T-helper 1 cell treated with Interleukin-12 subunit alpha and Interleukin-12 subunit beta and Interleukin-4 antibody, amounts not matched to agents 30 ng/mL and 1 ng/mL, for 36 hours (primary cell): ENCODE results near the gene GFPT2. TPM values are rescaled to one million over a fixed set of nuclear protein-coding genes. Genes with fewer than 3 reads are reported as not detected.

Experiments used
- intact Hi-C: fragments of 100-400 bp; cut with micrococcal nuclease; formaldehyde crosslinking; loops from one replicate; pipeline ENCODE4 v1.15.1; 2024
- total RNA-seq: library from RNA; stranded (reverse); gene quantifications from 2 replicates; pipeline ENCODE4 v1.2.3, GENCODE V29; 2022

The GFPT2 gene
- total RNA-seq, 1 donor from 2014 or later = not detected

- intact Hi-C loops = no loop called here
Measured at GRCh38 chr5:180334751-180335613, 18.2 kb downstream of the GFPT2 start.

DNA sequence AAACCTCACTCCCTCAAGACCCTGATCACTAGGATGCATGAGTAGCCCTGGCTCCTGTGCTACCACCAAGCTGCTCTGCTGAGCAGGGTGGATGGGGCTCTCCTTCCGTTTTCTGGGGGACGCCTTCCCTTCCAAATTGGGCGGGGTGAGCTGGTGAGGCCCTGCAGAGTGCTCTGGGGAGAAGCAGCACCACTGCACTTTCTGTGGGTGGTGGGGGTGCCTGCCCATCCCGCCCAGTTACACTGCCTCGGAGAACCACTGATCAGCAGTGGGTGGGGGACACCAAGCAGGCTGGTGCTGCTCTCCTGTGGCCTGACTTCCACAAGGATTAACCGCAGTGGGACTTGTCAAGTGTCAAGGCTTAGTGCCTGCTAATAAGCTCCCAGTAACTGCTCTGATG, 19.0 kb downstream of the GFPT2 start:
- intact Hi-C loops = no loop called here

GRCh38 chr5:180333661-180334060, 19.5 kb downstream of the GFPT2 start:
- intact Hi-C loops = no loop called here

GRCh38 chr5:180332861-180333260, 20.3 kb downstream of the GFPT2 start:
- intact Hi-C loops = no loop called here

- intact Hi-C loops = no loop called here
Measured at GRCh38 chr5:180332051-180332517, 21.1 kb downstream of the GFPT2 start.

- intact Hi-C loops = no loop called here
Measured at GRCh38 chr5:180331647-180331950, 21.5 kb downstream of the GFPT2 start.

DNA sequence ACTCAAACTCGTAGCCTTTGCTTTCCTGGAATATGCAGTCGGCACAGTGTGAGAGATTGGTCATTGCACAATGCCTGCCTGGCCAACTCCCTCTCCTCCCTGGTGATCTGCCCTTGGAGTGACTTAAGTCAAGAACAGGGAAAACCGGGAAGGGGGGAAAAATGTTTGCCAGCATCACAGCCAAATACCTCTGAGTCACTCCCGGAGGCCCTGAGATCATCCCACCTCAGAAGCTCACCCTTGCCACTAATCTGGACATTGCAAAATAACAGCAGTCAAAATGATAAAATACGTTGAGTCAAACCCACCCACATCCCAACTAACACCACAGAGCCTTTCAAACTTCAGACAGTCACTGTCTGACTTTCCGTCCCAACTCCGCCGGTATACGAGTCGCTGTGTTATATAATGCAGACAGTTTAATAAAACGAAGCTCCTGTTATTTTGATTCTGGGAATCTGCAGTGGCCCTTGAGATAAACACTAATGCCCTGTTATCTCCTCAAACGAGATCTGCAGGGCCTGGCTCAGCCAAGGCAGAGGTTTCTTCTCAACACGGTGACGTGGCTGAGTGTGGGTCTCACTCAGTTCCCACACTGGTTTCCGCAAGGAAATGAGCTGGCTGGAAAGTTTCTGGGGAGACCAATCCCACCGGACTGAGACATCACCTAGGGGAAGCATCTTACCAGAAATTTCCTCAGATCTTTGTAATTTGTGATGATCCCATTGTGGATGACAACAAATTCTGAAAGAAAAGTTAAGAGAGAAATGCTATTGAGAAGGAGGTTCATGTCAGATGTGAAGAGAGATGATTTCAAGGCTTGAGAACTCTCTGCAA, 22.1 kb downstream of the GFPT2 start:
- intact Hi-C loops = no loop called here

GRCh38 chr5:180330270-180330648, 22.9 kb downstream of the GFPT2 start:
- intact Hi-C loops = no loop called here

- intact Hi-C loops = no loop called here
Measured at GRCh38 chr5:180329606-180330269, 23.4 kb downstream of the GFPT2 start.

DNA sequence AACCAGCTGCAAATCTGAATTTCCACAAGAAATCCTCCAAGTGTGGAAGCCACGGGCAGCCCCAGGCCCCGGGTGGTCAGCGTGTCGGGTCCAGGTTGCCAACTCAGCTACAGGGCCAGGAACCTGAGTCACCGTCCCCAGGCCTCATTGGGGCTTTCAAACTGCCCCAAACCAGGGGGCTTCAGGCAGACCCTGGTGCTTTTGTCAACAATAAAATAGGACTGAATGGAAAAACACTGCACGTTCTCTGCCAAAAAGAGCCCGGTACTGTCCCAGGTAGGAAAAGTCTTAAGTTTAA, 24.0 kb downstream of the GFPT2 start:
- intact Hi-C loops = no loop called here

GRCh38 chr5:180328296-180329137, 24.6 kb downstream of the GFPT2 start:
- intact Hi-C loops = loop anchor here (1.0 kb wide), 2 partner anchors 25 to 35 kb away; partner anchors contain the start of gene GFPT2

- intact Hi-C loops = no loop called here
Measured at GRCh38 chr5:180326989-180327565, 26.1 kb downstream of the GFPT2 start.

GRCh38 chr5:180324601-180324950, 28.6 kb downstream of the GFPT2 start:
- intact Hi-C loops = no loop called here

DNA sequence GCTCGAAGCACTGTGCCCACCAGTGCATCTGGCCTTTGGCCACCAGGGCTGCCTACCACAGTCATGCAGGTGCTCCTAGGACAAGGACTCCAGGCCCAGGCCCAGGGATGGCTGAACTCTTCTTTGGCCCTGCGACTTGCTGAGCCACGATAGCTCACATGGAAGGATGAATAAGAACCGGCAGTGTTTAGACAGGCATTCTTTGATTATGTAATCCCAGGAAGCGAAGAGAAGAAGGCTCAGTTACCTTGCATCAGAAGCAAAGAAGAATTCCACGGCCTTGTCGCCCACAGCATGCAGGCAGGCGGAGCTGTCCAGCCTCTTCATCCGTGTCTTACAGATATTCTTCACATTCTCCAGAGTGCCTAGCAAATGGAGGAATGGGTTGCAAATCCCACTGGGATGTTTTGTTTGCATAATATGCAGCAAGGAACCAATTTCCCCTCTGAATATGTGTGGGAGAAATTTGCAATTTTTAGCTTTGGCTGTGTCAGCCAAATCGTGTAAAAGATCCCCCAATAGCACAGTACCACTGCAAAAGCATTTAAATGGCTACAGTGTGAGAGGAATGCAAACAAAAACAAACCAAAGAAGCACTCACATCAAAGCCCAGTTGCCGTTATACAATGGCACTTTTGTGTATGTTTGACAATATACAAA, 29.1 kb downstream of the GFPT2 start:
- intact Hi-C loops = no loop called here

GRCh38 chr5:180323160-180323559, 30.0 kb downstream of the GFPT2 start:
- intact Hi-C loops = no loop called here

- intact Hi-C loops = no loop called here
Measured at GRCh38 chr5:180318456-180319089, 34.6 kb downstream of the GFPT2 start.

DNA sequence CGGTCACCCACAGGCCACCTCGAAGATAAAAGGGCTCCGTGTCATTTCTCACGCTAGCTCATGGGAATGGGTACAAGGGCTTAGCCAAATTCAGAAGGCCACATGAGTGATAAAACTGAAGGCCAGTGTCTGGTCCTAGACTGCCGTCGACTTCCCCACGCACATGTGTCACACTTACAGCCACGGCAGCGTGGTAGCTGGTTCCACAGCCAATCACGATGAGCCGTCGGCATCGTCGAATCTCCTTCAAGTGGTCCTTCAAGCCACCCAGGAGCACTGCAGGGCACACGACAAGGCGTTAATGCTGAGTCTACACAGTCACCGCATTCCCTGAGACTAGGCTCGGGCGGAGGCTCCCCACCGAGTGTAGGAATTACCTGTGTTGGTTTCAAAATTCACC, 36.5 kb downstream of the GFPT2 start:
- intact Hi-C loops = no loop called here

GRCh38 chr5:180315762-180316212, 37.3 kb downstream of the GFPT2 start:
- intact Hi-C loops = loop anchor here (1.0 kb wide), 3 partner anchors 22 to 188 kb away; no protein-coding TSS in a partner anchor

- intact Hi-C loops = no loop called here
Measured at GRCh38 chr5:180313677-180314505, 39.2 kb downstream of the GFPT2 start.
